NCI-H1930 (cell line): Measurements from ENCODE around the gene RIMBP2.

ENCODE experiments used
- DNase-seq, 2 experiments: peaks; one replicate each; lab custom pipeline; 2025; lab: John Stamatoyannopoulos, UW

Gene RIMBP2

GRCh38 chr12:130461839-130462557 is 254.1 kb downstream of the RIMBP2 start:
- DNase-seq: no peak

GRCh38 chr12:130461447-130461815 is 254.7 kb downstream of the RIMBP2 start:
- no peak for DNase-seq

- DNase-seq: no peak
Observed at GRCh38 chr12:130460611-130461446, 255.3 kb downstream of the RIMBP2 start.

GRCh38 chr12:130459916-130460315 is 256.2 kb downstream of the RIMBP2 start:
- no peak for DNase-seq

GRCh38 chr12:130458341-130458740 is 257.8 kb downstream of the RIMBP2 start:
- no peak for DNase-seq

- no peak for DNase-seq
Observed at GRCh38 chr12:130457215-130457614, 258.9 kb downstream of the RIMBP2 start.

GRCh38 chr12:130456375-130457199 is 259.5 kb downstream of the RIMBP2 start:
- DNase-seq: no peak

GRCh38 chr12:130455161-130455560 is 260.9 kb downstream of the RIMBP2 start:
- DNase-seq: no peak

GRCh38 chr12:130454296-130454695 is 261.8 kb downstream of the RIMBP2 start:
- DNase-seq: no peak

GRCh38 chr12:130452546-130452945 is 263.6 kb downstream of the RIMBP2 start:
- DNase-seq: no peak

GRCh38 chr12:130451001-130451930 is 264.8 kb downstream of the RIMBP2 start:
- no peak for DNase-seq

GRCh38 chr12:130449291-130449690 is 266.8 kb downstream of the RIMBP2 start:
- DNase-seq: no peak

- no peak for DNase-seq
Observed at GRCh38 chr12:130448044-130448821, 267.9 kb downstream of the RIMBP2 start.

GRCh38 chr12:130447655-130447965 is 268.5 kb downstream of the RIMBP2 start:
- no peak for DNase-seq

GRCh38 chr12:130446846-130447654 is 269.0 kb downstream of the RIMBP2 start:
- no peak for DNase-seq

GRCh38 chr12:130444986-130445385 is 271.1 kb downstream of the RIMBP2 start:
- no peak for DNase-seq

- no peak for DNase-seq
Observed at GRCh38 chr12:130444061-130444460, 272.0 kb downstream of the RIMBP2 start.

GRCh38 chr12:130441771-130442760 is 274.0 kb downstream of the RIMBP2 start:
- DNase-seq: no peak
